Ammon's horn (tissue), 1 donor: ENCODE measurements around the gene TBCD.

ENCODE experiments used
- DNase-seq: peaks from one replicate; pipeline ENCODE4 v3.0.0-alpha.2; 2016; ENCODE audit warnings: low spot score

The TBCD gene

DNA sequence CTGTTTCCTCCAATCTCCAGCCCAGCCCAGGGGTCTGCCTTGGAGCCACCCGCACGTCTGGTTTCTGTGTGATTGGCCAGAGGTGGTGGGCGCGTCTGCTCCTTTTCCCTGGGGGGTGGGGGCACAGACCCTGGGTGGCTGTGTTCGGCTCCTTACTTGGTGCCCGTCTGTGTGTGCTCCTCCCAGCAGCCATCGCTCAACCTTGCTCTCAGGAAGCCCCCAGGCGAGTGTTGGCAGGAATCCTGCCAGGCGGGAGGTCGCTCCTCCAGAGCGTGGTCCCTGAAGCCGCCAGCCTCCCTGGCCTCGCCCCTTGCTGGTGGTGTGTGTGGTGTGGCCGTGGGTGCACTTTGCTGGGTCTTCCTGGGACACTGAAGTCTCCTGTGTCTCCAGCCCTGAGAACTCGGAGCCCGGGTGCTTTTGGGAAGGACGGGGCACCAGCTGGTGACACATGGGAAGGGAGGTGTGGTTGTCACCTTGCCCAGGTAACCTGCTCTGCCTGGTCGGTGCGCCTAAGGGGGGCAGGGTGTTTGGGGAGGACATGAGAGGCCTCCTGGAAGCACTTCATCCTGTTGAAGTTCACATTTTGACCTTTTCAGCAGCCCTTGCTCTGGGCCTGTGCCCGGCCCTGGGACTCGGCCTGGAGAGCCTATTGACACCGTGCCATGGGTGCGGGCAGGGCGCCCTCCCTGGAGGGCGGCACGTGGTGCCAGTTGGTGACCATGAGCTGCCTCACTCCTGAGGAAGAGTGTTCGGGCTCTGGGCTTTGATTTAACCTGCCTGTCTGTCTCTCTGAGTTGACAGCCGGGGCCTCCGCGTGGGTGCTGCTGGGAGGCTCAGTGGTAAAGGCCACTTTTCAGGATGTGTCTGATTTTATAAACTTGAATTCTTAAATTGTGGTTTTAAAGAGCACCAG, 137.0 kb downstream of the TBCD start:
- DNase-seq: no peak

DNA sequence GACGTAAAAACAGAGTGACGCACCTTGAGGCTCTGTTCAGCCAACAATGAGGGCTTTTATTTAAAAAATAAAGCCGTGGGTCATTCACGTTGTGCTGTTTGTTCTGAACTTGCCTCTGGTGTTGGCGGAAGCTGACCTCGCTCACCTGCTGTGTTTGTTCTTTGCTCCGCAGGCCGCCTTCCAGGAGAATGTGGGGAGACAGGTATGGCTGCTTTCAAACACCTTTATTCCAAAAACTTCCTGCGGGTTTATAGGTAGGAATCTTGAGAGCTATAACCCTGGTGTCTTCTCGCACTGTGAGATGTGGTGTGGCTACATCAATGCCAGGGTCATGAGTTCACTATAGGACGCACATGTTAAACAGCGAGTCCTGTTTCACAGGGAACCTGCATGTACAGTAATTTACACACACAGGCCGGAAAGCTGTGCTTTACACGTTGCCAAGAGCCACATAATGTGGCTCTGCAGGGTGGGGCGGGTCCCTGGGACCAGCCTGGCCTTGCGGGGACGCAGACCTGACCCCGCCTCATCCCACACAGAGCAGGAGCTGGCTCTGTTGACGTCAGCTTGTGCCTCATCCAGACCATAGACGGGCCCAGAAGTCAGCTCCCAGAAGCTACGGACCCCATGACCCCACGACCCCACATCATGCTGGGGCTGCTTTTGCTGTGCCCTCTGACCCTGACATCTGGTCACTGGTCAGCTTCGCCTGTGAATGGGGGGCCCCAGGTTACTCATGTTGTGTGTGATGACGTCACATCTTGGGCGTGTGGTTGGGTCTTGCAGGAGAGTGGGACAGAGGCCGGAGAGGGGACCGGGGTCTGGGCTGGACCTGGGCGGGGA, 137.9 kb downstream of the TBCD start:
- no peak for DNase-seq

DNA sequence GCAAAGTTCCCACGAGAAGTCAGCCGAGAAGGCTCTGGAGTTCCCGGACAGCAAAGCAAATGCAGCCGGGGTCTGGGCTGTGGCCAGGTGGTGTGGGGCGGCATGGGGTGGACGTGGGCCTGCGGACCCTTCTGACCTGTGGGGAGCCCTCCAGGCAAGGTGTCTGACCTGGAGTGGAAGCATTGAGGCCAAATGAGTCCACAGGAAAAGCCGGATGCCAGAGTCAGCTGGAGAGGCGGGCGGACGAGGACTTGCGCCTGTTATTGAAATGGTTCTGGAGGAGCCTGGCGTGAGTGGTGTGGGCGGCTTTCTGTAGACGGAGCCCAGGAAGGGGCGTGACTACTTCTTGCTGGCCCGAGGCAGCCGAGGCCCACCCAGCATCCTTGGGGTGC, 138.5 kb downstream of the TBCD start:
- no peak for DNase-seq

DNA sequence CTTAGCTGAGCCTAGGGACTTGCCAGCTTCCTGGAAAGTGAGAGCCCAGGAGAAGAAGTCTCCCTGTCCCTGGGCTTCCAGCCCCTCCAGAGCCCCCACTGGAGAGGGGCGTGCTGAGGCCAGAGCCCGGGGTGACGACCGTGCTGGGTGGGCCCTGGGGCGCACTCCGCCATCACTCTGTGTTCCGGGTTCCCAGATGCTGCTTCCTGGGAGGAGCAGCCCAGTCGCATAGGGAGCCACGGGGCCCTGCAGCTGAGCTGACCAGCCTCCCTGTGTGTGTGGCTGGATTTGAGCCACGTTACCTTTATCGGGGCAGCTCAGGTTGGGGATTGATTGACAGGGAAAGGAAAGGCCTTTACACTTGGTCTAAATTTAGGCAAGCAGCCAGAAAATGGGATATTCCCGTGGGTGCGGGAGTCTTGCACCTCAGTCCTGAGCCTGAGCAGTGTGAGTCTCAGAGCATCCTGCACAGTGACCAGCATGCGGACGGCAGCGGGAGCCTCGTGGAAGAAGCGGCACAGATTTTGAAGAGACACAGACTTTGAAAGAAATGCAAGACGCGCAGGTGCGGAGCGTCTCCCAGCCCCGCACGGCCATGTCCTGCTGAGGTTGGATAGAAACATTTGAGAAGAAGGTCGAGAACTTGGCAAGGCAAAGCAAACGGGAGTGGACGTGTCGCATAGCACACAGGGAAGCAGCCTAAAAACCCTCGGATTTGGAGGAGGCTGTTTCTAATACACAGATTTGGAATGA, 139.2 kb downstream of the TBCD start:
- DNase-seq: no peak

DNA sequence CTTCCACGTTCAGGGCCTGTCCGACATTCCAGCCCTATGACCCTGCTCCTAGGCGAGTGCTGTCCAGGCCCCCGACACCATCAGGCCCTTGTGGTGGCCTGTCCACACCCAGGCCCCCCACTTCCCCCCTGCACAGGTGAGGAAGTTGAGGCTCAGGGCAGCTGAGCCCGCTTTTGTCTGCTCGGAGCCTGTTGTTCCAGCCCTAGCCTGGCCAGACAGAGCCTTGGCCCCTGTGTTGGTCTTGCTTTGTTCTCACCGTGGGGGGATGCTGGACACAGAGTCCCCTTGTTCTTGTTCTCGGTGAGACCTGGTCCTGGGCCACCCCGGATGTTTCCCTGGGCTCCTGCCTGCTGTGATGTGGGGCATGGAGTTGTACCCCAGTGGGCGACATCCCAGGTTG, 140.0 kb downstream of the TBCD start:
- DNase-seq: no peak

DNA sequence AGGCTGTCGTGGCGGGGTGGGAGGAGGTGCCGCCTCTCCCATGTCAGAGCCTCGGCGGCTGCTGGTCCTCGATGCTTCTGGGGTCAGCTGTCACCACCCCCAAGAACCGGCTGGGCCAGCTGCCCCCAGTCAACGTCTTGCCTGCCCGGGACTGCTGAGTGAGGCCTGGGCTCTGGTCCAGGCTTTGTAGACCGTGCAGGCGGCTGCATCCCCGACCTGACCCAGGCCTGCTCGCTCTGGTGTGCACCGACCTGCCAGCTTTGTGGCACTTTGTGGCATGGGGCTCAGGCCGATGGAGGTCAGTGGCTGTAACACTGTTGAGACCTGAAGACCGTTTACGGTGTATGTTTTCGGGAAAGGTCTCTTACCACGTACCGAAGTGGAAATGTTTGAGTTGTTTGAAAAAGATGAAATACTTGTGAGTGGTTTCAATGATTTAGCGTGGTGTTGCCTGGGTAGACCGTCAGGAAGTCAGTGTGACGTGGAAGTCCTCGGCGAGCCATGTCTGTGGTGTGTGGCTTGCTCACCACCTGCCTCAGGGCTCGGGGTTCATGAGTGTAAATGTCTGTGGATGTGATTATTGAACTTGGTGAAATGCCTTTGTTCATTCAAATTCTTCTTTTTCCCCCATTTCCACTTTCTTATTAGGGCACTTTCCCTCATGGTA, 141.2 kb downstream of the TBCD start:
- no peak for DNase-seq

DNA sequence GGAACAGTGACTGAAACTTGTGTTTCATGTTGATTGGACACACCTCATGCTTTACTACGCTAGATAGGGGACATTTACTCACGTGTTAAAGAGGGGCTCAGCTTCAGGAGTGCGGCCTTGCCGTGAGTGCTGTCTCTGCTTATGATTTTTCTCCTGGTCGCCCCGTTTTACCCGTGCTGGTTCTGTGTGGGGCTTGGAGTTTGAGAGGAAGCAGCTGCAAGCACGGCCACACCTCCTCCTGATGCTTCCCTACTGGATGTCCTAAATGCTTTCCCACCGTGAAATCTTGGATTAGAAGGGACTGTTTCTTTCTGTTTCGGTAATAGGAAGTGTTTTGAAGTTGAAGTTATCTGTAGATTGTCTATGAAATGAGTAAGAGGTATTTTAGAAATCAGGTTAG, 141.9 kb downstream of the TBCD start:
- no peak for DNase-seq

DNA sequence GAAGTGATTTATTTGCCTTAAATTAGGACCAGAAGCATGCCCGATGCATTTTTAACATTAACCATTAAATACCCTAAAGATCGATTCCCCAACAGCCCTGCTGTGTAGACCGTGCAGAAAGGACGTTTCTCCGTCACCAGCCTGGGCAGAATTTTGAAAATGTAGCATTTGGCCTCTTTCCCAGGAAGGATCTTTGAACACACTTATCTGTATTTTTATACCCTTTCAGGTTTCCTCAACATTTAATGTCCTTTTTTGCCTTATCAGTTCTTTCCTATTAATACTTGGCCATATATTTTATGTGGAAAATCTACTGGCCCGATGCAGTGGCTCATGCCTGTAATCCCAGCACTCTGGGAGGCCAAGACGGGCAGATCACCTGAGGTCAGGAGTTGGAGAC, 142.5 kb downstream of the TBCD start:
- no peak for DNase-seq

DNA sequence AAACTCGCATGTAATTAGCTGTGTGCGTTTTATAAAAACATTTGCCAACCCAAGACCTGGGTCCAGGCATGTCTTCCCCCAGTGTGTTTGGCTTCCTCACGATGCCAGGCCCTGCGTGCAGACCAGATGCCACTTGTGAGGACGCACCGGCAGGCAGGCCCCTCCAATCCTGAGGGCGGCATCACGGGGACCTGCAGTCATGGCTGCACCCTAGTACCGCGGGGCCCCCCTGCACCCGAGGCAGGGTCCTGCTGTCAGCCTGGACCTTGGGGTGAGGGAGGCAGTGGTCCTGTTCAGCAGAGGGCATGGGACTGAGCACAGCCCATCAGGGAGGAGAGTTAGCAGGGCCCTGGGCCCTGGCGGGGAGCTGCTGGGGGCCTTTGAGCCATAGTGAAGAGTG, 143.2 kb downstream of the TBCD start:
- DNase-seq: no peak

DNA sequence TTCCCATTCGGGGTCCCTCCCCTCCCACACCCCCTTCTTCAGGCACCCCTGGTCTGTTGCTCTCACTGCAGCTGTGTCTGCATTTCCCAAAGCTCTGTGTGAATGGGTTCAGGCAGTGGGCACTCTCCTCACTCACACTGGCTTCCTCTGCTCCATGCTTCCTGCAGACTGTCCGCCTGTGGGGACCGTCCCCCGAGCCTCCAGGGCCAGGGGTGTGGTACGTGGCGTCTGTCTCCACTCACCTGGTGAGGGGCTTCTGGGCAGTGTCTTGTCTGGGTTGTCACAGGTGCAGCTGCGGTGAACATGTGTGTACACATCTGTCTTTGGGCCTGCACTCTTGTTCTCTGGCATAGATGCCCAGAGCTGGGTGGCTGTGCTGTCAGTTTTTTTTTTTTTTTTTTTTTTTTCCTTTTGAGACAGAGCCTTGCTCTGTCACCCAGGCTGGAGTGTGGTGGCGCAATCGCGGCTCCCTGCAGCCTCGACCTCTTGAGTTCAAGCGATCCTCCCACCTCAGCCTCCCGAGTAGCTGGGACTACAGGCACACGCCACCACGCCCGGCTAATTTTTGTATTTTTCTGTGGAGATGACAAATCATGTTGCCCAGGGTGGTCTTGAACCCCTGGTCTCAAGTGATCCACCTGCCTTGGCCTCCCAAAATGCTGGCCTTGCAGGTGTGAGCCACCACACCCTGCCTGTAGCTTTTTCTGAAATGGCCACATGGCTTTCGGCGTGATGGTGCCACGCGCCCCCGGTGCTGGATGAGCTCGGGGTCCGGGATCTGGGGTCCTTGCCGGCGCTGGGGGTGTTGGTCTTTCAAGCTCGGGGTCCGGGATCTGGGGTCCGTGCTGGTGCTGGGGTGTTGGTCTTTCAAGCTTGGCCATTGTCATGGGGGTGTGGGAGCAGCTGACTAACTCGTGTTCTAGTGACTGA, 144.5 kb downstream of the TBCD start:
- DNase-seq: no peak

DNA sequence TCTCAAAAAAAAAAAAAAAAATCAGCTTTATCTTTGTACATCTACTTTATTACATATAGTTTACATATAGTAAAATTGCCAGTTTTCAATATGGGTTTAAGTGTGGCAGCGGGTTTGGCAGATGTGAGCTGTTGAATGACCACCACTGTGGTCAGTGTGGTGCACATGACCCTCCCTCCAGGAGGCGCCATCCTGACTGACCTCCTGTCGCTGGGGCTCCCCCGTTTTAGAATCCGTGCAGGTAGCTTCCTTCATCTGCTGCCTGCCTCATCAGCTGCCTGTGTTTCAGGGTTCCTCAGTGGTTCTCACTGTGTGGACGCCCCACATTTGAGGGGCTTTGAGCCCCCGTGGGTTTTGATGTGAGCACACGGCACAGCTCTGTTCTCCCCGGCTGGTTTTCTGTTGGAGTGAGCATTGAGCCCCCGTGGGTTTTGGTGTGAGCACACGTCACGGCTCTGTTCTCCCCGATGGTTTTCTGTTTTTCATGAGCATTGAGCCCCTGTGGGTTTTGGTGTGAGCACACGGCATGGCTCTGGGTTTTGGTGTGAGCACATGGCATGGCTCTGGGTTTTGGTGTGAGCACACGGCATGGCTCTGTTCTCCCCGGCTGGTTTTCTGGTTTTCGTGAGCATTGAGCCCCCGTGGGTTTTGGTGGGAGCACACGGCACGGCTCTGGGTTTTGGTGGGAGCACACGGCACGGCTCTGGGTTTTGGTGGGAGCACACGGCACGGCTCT, 145.8 kb downstream of the TBCD start:
- DNase-seq: no peak

DNA sequence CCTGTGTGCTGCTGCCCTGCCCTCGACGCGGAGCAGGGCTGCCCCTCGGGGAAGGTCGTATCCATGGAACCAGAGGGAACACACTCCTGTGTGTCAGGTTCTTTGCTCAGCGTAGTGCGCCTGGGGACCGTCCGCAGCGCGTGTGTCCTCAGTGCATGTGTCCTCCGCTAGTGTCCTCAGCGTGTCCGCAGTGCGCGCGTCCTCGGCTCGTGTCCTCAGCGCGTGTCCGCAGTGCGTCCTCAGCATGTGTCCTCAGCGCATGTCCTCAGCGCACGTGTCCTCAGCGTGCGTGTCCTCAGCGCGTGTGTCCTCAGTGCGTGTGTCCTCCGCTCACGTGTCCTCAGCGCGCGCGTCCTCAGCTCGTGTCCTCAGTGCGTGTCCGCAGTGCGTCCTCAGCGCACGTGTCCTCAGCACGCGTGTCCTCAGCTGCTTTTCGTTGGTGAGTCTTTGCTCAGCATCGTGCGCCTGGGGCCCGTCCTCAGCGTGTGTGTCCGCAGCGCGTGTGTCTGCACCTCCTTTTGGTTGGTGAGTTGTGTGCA, 147.2 kb downstream of the TBCD start:
- DNase-seq: no peak

DNA sequence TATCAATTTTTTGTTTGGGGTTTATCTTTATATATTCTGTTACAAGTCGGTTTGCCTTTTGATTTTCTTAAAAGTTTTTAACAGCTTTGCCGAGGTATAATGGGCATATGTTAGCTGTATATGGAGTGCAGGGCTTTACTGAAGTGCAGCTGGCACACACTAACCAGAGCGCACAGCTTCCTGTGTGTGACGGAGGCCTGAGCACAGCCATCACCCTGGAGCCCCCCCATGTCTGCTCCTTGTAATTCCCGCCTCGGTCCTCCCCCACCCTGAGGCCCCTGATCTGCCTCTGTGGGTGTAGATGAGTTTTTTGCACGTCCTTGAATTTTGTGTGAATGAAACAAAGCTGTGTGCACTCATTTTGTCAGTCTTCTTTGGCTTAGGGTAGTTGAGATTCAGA, 148.1 kb downstream of the TBCD start:
- no peak for DNase-seq

DNA sequence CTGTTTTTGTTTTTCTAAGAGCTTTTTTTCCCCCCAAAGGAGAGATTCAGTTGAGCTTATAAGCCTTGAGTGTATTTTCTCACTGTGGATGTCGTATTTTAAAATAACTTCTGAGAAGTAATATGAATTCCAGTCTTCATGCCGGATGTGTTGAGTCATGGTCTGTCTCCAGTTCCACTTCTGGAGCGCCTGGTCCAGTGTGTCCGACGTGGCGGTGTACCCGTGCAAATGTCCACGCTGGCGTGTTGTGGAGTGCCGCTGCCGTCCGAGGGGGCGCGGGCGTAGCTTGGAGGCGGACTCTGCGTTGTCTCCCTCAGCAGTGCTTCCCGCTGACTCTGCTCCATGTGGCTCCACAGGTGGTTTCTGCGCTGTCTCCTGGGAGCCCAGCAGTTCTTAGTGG, 148.9 kb downstream of the TBCD start:
- no peak for DNase-seq

DNA sequence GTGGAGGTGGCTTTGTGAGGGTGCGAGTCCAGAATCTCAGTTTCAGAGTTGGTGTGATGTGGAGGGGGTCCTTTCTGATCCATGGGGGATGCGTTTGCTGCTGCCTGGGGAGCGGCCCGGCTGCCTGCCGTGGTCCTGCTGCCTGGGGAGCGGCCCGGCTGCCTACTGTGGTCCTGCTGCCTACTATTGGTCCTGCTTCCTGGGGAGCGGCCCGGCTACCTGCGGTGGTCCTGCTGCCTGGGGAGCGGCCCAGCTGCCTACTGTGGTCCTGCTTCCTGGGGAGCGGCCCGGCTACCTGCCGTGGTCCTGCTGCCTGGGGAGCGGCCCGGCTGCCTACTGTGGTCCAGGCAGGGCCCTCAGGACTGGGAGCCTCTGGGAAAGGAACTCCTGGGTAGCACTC, 149.5 kb downstream of the TBCD start:
- no peak for DNase-seq

DNA sequence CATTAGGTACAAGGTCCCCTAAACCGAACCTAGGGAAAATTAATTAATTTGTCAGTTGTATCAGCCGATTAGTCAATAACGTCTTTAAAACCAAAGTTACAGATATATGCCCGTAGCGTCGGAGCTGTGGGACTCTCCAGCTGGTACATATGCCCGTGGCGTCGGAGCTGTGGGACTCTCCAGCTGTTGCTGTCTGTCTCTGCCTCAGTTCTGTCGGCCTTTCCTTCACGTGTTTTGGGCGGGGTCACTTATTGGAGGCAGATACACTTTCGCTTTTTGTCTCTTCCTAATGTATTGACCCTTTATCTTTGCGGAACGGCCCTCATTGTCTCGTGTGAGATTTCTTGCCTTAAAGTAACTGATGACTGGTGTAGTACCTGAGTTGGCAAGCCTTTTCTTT, 150.0 kb downstream of the TBCD start:
- DNase-seq: no peak

DNA sequence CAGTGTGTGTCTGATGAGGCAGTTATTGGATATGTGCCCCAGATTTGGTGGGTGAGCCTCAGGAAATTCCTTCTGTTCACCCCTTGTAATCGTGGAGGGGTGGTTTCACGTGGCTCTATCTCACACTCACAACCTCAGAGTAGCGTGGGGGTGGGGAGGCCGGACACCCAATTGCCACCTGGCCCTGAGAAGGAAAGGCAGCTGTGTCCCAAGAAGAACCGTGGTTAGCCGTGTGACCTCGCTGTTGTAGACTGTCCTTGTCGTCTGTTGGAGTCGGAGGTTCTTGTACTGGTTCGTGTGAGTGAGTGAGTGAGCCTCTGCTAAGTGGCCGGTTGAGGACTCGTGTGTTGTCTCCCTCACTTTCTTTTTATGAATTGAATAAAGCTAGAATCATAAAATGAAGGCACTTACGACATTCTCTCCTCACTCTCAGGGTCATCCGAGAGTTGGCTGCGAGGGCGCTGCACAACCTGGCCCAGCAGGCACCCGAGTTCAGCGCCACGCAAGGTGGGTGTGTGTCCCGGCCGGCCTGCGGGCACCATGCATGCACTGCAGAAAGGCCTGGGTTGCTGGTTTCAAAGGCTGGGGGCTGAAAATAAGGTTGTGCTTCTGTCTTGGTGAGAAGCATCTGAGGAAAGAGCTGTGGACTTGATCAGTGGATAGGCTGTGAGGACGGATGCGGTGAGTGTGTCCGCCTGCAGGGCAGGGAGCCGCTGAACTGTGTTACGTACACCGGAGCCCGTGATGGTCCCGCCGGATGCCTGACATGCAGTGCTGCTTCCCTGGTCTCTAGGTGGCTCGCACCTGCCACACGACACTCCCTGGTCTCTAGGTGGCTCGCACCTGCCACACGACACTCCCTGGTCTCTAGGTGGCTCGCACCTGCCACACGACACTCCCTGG, 151.4 kb downstream of the TBCD start:
- no peak for DNase-seq

DNA sequence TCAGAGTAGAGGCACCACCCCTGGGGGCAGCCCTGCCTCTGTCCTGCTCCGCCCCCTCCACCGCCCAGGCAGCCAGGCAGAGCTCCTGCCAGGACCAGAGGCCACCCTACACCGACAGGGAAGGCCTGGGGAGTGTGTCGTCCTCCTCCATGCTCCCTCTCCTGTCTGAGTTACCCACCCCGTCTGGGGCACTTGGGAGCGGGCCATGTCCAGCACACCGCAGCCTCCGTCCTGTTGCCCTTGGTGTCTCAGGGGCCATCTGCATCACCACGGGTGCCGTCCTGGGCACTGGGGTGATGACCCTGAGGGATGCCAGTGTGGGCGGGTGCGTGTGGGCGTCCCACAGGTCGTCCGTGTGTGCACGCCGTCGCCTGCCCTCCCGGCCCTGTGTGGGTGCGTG, 153.3 kb downstream of the TBCD start:
- no peak for DNase-seq
